ENCODE results near the gene PABPN1L.

- TF ChIP-seq CTCF (IDR thresholded peaks at IDR 0.05) (no peak), POLR2A (IDR thresholded peaks at IDR 0.05) (no peak)
These were observed 48.5 kb downstream of the PABPN1L start for GRCh38 chr16:88817785-88818574.

All from adrenal gland (tissue), 5 donors.